AG20443 (cell line): ENCODE results near the gene MCF2L2.

Experiments
- DNase-seq: peaks from one replicate; pipeline ENCODE4 v3.0.0; 2012; ENCODE audit warnings: low spot score, mixed read lengths

The MCF2L2 gene

DNA sequence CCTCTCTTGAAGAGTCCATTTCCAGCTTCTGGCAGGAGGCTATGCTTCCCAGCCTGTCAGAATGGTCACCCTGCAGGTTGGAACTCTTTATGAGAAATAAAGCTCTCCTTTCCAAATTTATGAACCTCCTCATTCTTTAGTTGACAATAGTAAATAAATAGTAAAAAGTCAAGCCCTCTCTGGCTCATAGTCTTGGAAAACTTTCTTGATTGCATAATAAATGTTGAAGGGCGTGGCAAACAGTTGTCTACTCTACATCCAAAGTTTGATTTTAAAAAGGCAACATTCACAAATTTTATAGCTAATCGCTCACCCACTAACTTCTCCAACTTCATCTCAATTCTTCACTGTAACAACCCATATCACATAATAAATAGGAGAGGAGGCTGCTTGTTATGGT is 58.8 kb downstream of the MCF2L2 start:
- no peak for DNase-seq

DNA sequence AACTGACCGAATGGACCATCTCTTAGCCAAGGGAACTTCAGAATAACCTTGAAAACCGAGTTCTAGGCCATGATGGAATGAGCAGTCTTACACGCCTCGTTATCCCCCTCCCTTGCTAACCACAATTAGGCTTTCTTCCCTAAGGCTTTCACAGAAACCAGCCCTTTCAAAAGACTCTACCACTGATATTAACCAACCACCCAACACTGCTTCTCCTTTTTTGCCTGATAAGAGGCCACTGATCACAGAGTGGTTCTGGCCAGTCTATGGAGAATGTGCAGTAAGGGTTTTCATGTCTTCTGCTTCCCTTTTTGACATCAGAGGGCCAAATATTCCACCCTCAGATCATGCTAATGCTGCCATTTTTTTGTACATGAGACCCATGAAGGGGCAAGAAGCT is 59.3 kb downstream of the MCF2L2 start:
- DNase-seq: no peak

GRCh38 chr3:183360971-183361624 is 67.3 kb downstream of the MCF2L2 start:
- DNase-seq: no peak

DNA sequence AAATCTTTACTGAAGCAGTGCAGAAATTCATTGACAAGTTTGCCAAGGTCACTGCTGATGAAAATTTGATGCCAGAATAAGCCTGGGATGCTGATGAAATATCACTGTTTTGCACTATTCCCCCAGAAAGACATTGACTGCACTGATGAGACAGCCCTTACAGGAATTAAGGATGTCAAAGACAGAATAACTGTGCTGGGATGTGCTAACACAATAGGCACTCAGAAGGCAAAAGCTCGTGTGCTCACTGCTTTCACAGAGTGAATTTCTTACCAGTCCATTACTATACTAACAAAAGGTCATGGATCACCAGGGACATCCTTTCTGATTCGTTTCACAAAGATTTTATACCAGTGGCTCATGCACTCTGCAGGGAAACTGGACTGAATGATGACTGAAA is 69.4 kb downstream of the MCF2L2 start:
- DNase-seq: no peak

GRCh38 chr3:183357564-183358079 is 70.8 kb downstream of the MCF2L2 start:
- no peak for DNase-seq

DNA sequence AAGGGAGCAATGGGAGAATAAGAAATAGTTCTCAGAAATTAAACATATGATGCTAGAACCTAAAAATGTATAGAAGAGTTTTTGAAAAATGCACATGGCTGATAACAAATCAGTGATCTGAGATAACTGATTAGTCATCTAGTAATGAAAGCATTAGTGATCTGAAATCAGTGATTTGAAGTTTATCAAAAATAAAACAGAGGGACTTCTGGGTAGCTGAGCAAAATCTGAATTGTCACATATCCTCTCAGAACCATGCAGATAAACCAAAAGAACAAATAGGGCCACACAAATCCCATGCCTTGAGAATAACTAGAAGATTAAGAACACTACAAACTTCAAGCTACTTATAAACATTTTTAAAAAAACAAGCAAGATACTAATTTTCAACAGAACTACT is 71.5 kb downstream of the MCF2L2 start:
- DNase-seq: no peak

DNA sequence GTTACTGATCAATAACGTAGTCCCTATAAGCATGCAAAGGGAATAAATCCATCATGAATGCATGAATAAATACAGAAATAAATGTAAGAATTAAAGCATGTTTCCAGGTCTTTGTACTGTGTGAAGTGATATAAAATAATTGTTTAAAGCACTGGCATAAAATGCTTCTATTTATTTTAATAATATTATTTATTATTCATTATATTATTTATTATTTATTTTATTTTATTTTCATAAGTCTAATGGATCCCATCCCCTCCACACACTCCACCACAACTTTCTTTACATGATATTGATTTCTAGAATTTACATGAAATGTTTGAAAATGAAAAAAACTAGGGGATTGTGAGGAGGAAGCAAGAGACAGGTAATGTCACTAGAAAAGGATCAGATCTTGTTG is 73.5 kb downstream of the MCF2L2 start:
- DNase-seq: no peak

DNA sequence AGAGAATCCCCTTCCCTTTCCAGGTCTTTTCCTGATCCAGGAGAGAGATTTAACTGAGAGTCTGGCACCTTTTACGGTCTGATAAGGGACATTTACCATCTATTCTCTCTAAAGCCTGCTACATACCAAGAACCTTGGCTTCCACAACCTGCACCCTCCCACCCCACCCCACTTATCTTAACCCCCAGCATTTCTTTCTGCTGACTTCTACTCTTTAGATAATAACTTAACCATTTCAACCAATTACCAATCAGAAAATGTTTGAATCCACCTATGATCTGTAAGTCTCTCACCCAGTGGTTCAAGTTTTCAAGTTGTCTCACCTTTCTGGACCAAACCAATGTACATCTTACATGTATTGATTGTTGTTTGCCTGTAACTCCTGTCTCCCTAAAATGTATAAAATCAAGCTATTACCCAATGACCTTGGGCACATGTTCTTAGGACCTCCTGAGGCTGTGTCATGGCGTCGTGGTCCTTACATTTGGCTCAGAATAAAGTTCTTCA is 74.0 kb downstream of the MCF2L2 start:
- DNase-seq: no peak

DNA sequence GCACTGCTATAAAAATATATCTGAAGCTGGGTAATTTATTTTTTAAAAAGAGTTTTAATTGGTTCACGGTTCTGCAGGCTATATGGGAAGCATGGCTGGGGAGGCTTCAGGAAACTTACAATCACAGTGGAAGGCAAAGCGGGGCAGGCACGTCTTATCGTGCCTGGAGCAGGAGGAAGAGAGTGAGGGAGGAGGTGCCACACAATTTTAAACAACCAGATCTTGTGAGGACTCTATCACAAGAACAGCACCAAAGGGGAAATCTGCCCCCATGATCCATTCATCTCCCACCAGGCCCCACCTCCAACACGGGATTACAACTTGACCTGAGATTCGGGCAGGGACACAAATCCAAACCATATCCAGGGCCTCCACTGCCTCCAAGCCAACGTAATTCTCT is 75.0 kb downstream of the MCF2L2 start:
- DNase-seq: no peak

- DNase-seq: no peak
Measured at GRCh38 chr3:183350164-183350563, 78.3 kb downstream of the MCF2L2 start.

GRCh38 chr3:183349421-183350157 is 78.8 kb downstream of the MCF2L2 start:
- no peak for DNase-seq

- no peak for DNase-seq
Measured at GRCh38 chr3:183342824-183343223, 85.6 kb downstream of the MCF2L2 start.

DNA sequence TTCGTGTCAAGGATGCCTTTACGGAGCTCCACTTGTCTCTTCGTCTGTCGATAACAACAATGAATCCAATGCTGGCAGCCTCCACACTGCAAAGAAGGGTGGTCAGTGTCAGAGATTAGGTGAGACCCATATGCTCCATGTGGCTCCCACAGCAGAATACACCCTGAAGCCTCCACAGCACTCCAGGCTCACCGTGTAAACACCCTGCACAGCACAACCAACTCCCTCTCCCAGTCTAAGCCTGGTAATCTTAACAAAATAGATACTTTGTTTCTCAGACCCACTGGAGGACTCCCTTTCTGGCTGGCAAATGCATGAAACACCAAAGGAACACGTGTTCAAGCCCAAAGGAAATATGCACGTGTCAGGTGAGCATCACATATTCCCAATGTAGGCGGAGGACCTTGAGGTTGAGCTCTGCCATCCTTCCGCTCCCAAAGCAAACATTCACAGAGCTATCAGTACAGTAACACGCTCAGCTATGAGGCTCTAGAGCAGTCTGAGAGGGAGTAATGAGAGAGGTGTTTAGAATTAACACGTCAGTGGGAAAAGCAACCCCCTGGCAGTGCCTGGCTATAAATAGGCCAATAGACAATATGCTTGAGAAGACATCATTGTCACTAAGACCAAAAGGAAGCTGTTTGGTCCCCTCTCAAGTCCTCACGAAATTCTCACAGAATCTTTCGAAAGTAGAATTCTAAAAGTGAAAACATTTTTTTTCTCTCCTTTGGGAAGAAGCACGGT is 86.7 kb downstream of the MCF2L2 start:
- DNase-seq: no peak

- DNase-seq: no peak
Measured at GRCh38 chr3:183340222-183340621, 88.2 kb downstream of the MCF2L2 start.

DNA sequence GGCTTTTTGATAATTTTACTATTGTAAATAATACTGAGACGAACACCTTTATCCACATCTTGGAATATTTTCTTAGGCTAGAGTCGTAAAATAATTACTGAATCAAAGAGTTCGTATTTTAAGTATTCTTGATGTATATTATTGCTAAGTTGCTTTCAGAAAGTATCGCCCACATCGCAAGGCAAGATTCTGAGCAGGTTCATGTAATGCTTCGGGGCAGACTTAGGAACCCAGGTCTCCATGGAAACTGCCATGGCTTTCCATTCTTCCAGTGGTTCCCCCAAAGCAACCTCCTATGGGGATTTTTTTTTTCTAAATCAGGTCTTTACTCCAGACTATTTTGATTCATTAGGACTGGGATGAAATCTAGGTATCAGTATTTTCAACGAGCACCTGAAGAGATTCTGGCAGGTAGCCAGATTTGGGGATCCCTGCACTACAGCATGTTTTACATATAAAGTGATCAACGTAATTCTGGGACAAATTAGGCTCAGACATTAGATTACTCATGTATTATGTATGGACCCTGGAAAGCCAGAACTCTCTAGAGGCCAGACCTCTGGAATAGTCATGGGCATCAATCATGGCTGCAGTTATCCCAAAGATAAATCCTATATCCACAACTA is 88.8 kb downstream of the MCF2L2 start:
- DNase-seq: no peak

GRCh38 chr3:183338520-183338919 is 89.9 kb downstream of the MCF2L2 start:
- DNase-seq: no peak

GRCh38 chr3:183332487-183332886 is 95.9 kb downstream of the MCF2L2 start:
- no peak for DNase-seq

DNA sequence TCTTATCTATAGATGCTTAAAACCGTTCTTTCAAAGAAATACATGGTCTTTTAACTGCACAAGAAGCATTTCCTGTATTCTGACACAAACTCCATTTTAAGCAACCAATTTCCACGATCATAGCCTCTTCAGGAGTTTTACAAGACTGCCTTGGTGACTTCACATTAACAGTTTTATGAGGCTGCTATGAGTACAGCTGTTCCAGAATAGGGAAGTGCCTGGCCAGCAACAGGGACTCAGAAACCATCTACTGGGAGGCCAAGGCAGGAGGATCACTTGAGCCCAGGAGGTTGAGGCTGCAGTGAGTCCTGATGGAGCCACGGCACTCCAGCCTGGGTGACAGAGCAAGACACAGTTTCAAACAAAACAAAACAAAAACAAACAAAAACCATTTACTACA is 96.9 kb downstream of the MCF2L2 start:
- DNase-seq: no peak

DNA sequence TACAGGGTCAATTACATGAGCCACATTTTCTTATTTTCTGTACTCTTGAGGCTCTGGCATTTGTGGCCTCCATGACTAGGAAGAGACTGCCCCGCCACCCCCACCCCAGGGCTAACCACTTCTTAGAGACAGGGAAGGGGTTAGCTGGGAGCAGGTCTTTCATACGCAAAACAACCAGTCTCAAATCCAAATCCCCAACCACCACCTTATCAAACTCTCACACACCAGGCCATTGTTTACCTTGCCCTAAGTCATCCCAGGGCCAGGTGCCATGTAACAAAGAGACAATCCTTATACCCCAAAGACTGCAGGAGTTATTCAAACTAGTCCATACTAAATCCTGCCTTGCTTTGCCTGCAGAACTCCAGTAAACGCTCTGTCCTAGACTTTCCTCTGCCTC is 97.5 kb downstream of the MCF2L2 start:
- no peak for DNase-seq

DNA sequence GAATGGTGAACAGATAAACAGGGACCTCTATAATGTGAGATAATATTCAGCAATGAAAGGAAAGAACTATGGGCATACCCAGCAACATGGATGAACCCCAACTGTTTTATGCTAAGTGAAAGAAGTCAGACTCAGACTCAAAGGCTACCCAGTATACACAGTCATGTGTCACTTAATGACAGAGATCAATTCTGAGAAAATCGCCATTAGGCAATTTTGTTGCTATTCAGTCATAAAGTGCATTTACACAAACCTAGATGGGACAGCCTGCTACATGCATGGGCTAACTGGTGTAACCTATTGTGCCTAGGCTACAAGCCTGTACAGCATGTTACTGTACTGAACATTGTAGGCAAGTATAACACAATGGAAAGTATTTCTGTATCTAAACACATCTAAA is 98.9 kb downstream of the MCF2L2 start:
- no peak for DNase-seq

DNA sequence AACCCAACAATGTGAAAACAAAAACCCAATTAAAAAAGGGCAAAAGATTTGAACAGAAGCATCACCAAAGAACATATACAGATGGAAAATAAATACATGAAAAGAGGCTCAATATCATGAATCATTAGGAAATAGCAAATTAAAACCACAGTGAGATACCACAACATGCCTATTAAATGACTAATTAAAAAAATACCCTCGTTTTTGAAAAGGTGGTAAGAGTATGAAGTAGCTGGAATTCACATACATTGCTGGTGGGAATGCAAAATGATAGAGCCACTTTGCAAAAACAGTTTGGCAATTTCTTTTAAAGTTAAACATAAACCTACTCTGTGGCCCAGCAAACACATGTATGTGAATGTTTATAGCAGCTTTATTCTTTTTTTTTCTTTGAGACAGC is 99.6 kb downstream of the MCF2L2 start:
- DNase-seq: no peak

DNA sequence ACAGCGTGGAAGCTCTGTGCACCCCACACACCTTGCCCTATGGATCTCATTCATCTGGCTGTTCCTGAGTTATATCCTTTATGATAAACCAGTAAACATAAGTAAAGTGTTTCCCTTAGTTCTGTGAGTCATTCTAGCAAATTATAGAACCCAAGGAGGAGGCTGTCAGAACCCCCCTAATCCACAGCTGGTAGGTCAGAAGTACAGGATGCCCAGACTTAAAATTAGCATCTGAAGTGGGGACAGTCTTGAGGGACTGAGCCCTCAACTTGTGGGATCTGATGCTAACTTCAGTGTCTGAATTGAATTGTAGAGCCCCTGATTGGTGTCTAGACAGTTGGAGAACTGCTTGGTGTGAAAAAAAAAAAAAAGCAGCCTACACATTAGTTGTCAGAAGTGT is 100.3 kb downstream of the MCF2L2 start:
- DNase-seq: no peak
